Activated CD8-positive, alpha-beta T cell treated with anti-CD3 and anti-CD28 coated beads for 36 hours (primary cell): Measurements from ENCODE around the gene VMAC. TPM values are rescaled to one million over a fixed set of nuclear protein-coding genes. Genes with fewer than 3 reads are reported as not detected.

Experiments used
- ATAC-seq: fragments of 200-7000 bp; cut with Tn5 transposase; one replicate; pipeline ENCODE4 v1.10.0; 2021; ENCODE audit warnings: mild to moderate bottlenecking, moderate library complexity
- CTCF ChIA-PET: fragments of 350-600 bp; sonication (Branson Sonifier 250); formaldehyde crosslinking; loops from one replicate; lab custom pipeline; 2021; ENCODE audit warnings: antibody characterized with exemption; lab: Charles Lee
- POLR2A ChIA-PET: fragments of 350-600 bp; sonication (Branson Sonifier 250); formaldehyde crosslinking; loops from one replicate; lab custom pipeline; 2021; ENCODE audit warnings: antibody characterized with exemption; lab: Charles Lee
- DNase-seq: peaks from one replicate; pipeline ENCODE4 v3.0.0-alpha.2; 2020
- H3K27ac Mint-ChIP-seq: one replicate; pipeline ENCODE4 v1.8.0; 2021; ENCODE audit warnings: mild to moderate bottlenecking, mixed read lengths
- H3K27me3 Mint-ChIP-seq: one replicate; pipeline ENCODE4 v1.8.0; 2021; ENCODE audit warnings: mixed read lengths
- H3K36me3 Mint-ChIP-seq: one replicate; pipeline ENCODE4 v1.8.0; 2021; ENCODE audit warnings: low read depth, mixed read lengths
- H3K4me1 Mint-ChIP-seq: one replicate; pipeline ENCODE4 v1.8.0; 2021; ENCODE audit warnings: low read depth, mixed read lengths
- H3K4me3 Mint-ChIP-seq: one replicate; pipeline ENCODE4 v1.8.0; 2021; ENCODE audit warnings: mild to moderate bottlenecking, moderate library complexity, mixed read lengths
- H3K9me3 Mint-ChIP-seq: one replicate; pipeline ENCODE4 v1.8.0; 2021; ENCODE audit warnings: mixed read lengths
- intact Hi-C: fragments of 100-400 bp; cut with micrococcal nuclease; formaldehyde crosslinking; loops from one replicate; pipeline ENCODE4 v1.10.0; 2022
- total RNA-seq, 2 experiments: library from RNA; stranded (reverse); gene quantifications; one replicate each; pipeline ENCODE4 v1.2.3, GENCODE V29; 2021
- TF ChIP-seq, protein P1 (sequence below): fragments of 200-600 bp; IDR thresholded peaks from one replicate; pipeline ENCODE4 v1.8.0; 2022; ENCODE audit warnings: antibody characterized with exemption, mild to moderate bottlenecking

VMAC gene
- total RNA-seq, 2 experiments from 2014 or later: 1.2 to 2.5 TPM

DNA sequence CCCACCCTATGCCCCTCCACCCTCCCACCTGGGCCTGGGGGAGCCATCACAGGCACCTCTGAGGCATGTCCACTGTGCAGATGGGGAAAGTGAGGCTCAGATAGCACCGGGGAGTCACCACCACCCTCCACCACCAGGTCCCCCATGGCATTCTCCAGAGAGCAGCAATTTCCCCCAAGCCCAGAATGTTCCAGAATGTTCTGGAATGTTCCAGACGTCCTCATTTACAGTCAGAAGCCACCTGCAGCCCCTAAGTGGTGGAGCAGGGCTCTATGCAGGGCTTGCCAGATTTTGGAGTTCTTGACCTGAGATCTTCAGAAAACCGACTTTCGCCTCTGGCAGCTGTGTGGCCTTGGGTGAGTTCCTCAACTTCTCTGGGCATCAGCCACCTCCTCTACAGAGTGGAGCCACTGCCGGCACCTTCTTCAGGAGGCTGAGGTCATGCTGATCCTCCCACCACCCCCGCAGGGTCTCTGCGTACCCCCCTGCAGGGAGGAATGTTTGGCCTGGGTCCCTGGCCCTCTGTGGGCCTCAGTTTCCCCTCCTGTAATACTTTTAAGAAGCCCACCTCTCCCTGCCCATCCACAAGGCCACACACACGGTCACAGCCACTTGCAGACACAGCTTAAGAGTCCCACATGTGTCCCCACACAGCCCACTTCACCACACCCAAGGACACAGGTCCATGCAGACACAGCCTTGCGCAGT lies 40.5 kb upstream of the VMAC start:
- intact Hi-C loops: no loop called here
- CTCF ChIA-PET: no interaction called here

DNA sequence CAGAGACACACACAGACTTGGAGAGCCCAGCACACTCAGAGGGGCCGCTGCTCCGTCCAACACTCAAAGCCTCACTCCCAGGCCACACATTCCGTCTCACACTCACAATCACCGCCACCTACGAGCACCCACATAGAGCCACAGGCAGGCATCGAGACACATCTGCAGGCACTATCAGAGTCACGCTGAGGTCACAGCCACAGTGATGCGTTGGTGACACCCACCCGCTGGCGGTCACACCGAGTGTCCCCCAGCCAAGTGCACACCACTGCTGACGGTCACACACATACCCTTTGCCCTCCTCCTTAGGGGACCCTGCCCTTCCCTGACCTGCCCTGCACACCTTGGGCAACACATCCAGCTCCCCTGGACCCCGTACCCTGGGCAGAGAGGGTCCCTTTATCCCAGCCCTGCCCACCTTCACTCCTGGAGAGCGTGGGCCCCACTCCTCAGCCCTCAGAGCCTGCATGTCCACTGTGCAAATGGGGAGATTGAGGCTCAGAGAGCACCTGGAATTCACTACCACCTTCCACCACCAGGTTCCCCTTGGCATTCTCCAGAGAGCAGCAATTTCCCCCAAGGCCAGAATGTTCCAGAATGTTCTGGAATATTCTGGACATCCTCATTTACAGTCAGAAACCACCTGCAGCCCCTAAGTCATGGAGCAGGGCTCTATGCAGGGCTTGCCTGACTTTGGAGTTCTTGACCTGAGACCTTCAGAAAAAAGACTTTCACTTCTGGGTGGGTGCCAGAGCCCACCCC lies 39.8 kb upstream of the VMAC start:
- no peak for ATAC-seq
- H3K9me3 Mint-ChIP-seq: no peaks in the 10 kb centered on the region
- H3K4me1 Mint-ChIP-seq: no peaks in the 10 kb centered on the region
- CTCF ChIA-PET: no interaction called here
- H3K36me3 Mint-ChIP-seq: no peaks in the 10 kb centered on the region
- H3K27me3 Mint-ChIP-seq: no peaks in the 10 kb centered on the region
- no peak overlapping the region for H3K27ac Mint-ChIP-seq
- POLR2A ChIA-PET: no interaction called here
- no peak for DNase-seq
- TF ChIP-seq, protein P1, sequence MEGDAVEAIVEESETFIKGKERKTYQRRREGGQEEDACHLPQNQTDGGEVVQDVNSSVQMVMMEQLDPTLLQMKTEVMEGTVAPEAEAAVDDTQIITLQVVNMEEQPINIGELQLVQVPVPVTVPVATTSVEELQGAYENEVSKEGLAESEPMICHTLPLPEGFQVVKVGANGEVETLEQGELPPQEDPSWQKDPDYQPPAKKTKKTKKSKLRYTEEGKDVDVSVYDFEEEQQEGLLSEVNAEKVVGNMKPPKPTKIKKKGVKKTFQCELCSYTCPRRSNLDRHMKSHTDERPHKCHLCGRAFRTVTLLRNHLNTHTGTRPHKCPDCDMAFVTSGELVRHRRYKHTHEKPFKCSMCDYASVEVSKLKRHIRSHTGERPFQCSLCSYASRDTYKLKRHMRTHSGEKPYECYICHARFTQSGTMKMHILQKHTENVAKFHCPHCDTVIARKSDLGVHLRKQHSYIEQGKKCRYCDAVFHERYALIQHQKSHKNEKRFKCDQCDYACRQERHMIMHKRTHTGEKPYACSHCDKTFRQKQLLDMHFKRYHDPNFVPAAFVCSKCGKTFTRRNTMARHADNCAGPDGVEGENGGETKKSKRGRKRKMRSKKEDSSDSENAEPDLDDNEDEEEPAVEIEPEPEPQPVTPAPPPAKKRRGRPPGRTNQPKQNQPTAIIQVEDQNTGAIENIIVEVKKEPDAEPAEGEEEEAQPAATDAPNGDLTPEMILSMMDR: no peak
- intact Hi-C loops: no loop called here
- no peak overlapping the region for H3K4me3 Mint-ChIP-seq

More for the DNA sequence above, 40.5 kb upstream of the VMAC start:
- ATAC-seq (no peak), DNase-seq (no peak)
- Mint-ChIP-seq H3K27ac (no peak overlapping the region), H3K27me3 (no peaks in the 10 kb centered on the region), H3K4me3 (no peak overlapping the region), H3K9me3 (no peaks in the 10 kb centered on the region), H3K4me1 (no peaks in the 10 kb centered on the region), H3K36me3 (no peaks in the 10 kb centered on the region)
- POLR2A ChIA-PET: no interaction called here
- TF ChIP-seq, protein P1: no peak

DNA sequence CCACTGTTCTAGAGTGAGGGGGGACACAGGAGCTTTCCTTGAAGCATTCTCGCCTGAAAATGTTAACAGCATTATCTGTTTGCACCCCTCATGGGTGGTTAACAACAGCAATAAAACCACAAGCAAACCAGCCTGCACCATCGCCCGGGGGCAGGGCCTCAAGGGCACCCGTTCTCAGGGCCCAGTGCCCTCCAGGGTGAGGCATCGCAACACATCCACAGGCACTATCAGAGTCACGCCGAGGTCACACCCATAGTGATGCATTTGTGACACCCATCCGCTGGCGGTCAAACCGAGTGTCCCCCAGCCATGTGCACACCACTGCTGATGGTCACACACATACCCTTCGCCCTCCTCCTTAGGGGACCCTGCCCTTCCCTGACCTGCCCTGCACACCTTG lies 38.9 kb upstream of the VMAC start:
- Mint-ChIP-seq H3K27ac (no peak overlapping the region), H3K27me3 (no peaks in the 10 kb centered on the region), H3K9me3 (no peaks in the 10 kb centered on the region), H3K36me3 (no peaks in the 10 kb centered on the region), H3K4me1 (no peaks in the 10 kb centered on the region), H3K4me3 (no peak overlapping the region)
- ChIA-PET POLR2A (no interaction called here), CTCF (interaction anchor here (1.4 kb wide), 1 partner anchor 62 kb away, joined by 4 read pairs; no protein-coding TSS in a partner anchor)
- ATAC-seq (no peak), DNase-seq (no peak)
- TF ChIP-seq, protein P1: no peak
- intact Hi-C loops: no loop called here

DNA sequence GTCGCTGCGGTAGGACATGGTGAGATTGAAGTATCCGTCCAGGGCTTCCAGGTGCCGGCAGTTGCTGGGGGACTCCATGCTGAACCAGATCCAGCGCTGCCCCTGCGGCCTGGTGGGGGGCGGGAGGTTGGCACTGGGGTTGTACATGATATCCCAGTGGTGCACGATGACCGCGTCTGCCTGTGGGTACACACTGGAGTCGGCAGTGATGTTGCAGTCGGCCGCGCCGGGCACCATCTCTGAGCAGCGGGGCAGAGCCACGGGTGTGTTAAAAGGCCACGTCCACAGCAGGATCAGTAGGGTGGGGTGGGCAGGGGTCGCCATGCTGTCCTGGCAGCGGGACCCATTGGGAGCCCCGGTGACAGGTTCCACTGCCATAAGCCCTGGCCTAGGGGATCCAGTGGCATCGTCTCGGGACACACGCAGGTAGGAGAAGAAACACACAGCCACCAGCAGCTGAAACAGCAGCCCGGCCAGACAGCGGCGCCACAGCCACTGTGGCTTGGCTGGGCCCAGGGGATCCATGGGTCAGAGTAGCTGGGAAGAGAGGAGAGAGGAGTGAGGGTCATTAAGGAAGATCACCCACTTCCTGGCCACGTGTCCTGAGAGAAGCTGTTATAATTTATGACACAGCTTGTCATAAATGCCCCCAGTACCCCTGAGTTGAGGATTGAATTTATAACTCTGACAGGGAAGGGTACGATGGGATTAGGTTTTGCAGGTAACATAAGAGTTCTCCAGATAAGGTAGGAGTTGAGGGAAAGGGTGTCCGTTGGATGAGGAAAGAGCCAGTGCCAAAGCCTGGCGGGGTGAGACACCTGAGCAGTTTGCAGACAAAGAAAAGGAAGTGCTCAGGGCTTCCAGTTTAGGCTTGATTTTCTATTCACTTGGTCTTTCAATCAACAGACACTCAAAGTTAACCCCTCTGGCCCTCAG lies 37.2 kb upstream of the VMAC start:
- ChIA-PET CTCF (interaction anchor here (1.4 to 1.5 kb wide), 2 partner anchors 63 kb away, joined by 4 read pairs; no protein-coding TSS in a partner anchor), POLR2A (no interaction called here)
- H3K9me3 Mint-ChIP-seq: no peaks in the 10 kb centered on the region
- no peak for ATAC-seq
- H3K4me3 Mint-ChIP-seq: no peak overlapping the region
- H3K27me3 Mint-ChIP-seq: no peaks in the 10 kb centered on the region
- H3K4me1 Mint-ChIP-seq: no peaks in the 10 kb centered on the region
- TF ChIP-seq, protein P1: no peak
- intact Hi-C loops: no loop called here
- H3K36me3 Mint-ChIP-seq: no peaks in the 10 kb centered on the region
- H3K27ac Mint-ChIP-seq: no peak overlapping the region
- no peak for DNase-seq
